ENCODE data around the gene GRID1.
"Not testable (repeated sequence)": the region's sequence is repeated elsewhere in the genome, so short reads cannot be mapped to it uniquely, and the experiment has no call there.

GRCh38 chr10:85699066-85699465 is 667.5 kb downstream of the GRID1 start:
- TF ChIP-seq, protein P1, sequence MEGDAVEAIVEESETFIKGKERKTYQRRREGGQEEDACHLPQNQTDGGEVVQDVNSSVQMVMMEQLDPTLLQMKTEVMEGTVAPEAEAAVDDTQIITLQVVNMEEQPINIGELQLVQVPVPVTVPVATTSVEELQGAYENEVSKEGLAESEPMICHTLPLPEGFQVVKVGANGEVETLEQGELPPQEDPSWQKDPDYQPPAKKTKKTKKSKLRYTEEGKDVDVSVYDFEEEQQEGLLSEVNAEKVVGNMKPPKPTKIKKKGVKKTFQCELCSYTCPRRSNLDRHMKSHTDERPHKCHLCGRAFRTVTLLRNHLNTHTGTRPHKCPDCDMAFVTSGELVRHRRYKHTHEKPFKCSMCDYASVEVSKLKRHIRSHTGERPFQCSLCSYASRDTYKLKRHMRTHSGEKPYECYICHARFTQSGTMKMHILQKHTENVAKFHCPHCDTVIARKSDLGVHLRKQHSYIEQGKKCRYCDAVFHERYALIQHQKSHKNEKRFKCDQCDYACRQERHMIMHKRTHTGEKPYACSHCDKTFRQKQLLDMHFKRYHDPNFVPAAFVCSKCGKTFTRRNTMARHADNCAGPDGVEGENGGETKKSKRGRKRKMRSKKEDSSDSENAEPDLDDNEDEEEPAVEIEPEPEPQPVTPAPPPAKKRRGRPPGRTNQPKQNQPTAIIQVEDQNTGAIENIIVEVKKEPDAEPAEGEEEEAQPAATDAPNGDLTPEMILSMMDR (optimal IDR thresholded peaks at IDR 0.05 in 1 of 3, IDR thresholded peaks at IDR 0.05 in 1 of 3, conservative IDR thresholded peaks at IDR 0.05 in 1 of 3; ENCODE audit: extremely low read depth in 1 of 3, insufficient read depth in 2 of 3, low read length in 3 of 3): not testable (repeated sequence)
- TF ChIP-seq EZH2 (IDR thresholded peaks at IDR 0.05; ENCODE audit: low read length): not testable (repeated sequence)
